Parathyroid adenoma (tissue), 2 donors: ENCODE measurements around the gene SDC4.

Experiments used
- H2AFZ ChIP-seq: fragments of 300-600 bp; sonication (generic); one replicate; pipeline ENCODE4 v1.7.0; 2017; ENCODE audit warnings: antibody characterized with exemption, mild to moderate bottlenecking
- H3K27ac ChIP-seq: fragments of 300-600 bp; sonication (generic); one replicate; pipeline ENCODE4 v1.7.0; 2017
- H3K27me3 ChIP-seq: fragments of 300-600 bp; sonication (generic); one replicate; pipeline ENCODE4 v1.7.0; 2017; ENCODE audit warnings: low read length; ENCODE audit not compliant: control insufficient read depth, insufficient read depth
- H3K36me3 ChIP-seq: fragments of 300-600 bp; sonication (generic); one replicate; pipeline ENCODE4 v1.7.0; 2017; ENCODE audit warnings: low read length; ENCODE audit not compliant: control insufficient read depth, insufficient read depth
- H3K4me1 ChIP-seq: fragments of 300-600 bp; sonication (generic); one replicate; pipeline ENCODE4 v1.7.0; 2017; ENCODE audit warnings: control low read depth
- H3K4me2 ChIP-seq: fragments of 300-600 bp; sonication (generic); one replicate; pipeline ENCODE4 v1.7.0; 2017; ENCODE audit warnings: low read length
- H3K4me3 ChIP-seq: fragments of 300-600 bp; sonication (generic); one replicate; pipeline ENCODE4 v1.7.0; 2017; ENCODE audit warnings: low read depth, low read length
- H3K79me2 ChIP-seq: fragments of 300-600 bp; sonication (generic); one replicate; pipeline ENCODE4 v1.7.0; 2017; ENCODE audit warnings: control low read depth
- H3K9ac ChIP-seq: fragments of 300-600 bp; sonication (generic); one replicate; pipeline ENCODE4 v1.7.0; 2017; ENCODE audit warnings: mild to moderate bottlenecking
- H3K9me3 ChIP-seq: fragments of 300-600 bp; sonication (generic); one replicate; pipeline ENCODE4 v1.7.0; 2017; ENCODE audit warnings: low read length; ENCODE audit not compliant: control insufficient read depth
- TF ChIP-seq, protein P1 (sequence below): fragments of 300-600 bp; sonication (generic); IDR thresholded peaks from one replicate; pipeline ENCODE4 v1.7.0; 2017; ENCODE audit warnings: antibody characterized with exemption, mild to moderate bottlenecking
- donor health status: primary hyperparathyroidism.

The SDC4 gene

DNA sequence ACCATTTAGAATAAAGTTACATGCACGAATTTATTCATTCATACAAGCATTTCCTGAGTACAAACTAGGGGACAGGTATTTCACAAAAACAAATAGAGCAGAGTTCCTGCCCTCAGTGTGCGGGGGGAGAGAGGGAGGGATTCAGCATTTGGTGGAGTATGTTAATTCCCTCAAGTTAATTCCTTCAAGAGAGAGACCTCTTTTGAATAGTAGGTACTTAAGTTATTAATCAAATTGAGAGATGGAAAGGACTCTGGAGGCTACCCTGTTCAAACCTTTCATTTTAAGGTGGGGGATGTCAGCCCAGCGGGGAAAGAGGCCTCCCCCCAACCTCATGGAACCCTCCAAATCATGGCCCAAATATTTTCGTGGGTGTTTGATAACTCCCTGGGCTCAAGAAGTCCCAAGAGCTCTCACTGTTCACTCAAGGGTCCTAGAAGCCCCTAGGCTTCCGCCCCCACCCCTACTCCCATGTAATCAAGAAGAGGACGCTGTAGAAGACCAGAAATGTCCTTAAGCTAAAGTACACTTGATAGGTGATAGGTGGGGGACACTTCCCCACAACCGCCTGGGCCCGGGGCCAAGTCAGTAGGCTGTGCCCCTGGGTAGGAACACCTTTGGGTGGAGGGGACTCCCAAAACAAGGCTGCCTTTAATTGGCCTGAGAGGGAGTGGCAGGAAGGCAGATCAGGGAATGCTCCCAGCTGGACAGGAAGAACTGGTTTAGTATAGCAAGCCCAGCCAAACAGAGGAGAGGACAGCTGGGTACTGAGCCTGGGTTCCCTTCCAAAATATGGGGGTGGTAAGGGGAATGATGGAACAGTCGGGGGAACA is 2.9 kb downstream of the SDC4 start:
- H3K79me2 ChIP-seq = no peaks in the 10 kb centered on the region
- TF ChIP-seq, protein P1, sequence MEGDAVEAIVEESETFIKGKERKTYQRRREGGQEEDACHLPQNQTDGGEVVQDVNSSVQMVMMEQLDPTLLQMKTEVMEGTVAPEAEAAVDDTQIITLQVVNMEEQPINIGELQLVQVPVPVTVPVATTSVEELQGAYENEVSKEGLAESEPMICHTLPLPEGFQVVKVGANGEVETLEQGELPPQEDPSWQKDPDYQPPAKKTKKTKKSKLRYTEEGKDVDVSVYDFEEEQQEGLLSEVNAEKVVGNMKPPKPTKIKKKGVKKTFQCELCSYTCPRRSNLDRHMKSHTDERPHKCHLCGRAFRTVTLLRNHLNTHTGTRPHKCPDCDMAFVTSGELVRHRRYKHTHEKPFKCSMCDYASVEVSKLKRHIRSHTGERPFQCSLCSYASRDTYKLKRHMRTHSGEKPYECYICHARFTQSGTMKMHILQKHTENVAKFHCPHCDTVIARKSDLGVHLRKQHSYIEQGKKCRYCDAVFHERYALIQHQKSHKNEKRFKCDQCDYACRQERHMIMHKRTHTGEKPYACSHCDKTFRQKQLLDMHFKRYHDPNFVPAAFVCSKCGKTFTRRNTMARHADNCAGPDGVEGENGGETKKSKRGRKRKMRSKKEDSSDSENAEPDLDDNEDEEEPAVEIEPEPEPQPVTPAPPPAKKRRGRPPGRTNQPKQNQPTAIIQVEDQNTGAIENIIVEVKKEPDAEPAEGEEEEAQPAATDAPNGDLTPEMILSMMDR = no peak
- no peak overlapping the region for H2AFZ ChIP-seq
- no peak overlapping the region for H3K9ac ChIP-seq
- no peaks in the 10 kb centered on the region for H3K27me3 ChIP-seq
- H3K4me1 ChIP-seq = peaks cover 50% of the 10 kb centered on the region
- H3K27ac ChIP-seq = no peak overlapping the region
- peak overlapping the region; percentile 28 for H3K4me2 ChIP-seq
- no peaks in the 10 kb centered on the region for H3K36me3 ChIP-seq
- peak overlapping the region; percentile 23 for H3K4me3 ChIP-seq
- H3K9me3 ChIP-seq = no peaks in the 10 kb centered on the region

DNA sequence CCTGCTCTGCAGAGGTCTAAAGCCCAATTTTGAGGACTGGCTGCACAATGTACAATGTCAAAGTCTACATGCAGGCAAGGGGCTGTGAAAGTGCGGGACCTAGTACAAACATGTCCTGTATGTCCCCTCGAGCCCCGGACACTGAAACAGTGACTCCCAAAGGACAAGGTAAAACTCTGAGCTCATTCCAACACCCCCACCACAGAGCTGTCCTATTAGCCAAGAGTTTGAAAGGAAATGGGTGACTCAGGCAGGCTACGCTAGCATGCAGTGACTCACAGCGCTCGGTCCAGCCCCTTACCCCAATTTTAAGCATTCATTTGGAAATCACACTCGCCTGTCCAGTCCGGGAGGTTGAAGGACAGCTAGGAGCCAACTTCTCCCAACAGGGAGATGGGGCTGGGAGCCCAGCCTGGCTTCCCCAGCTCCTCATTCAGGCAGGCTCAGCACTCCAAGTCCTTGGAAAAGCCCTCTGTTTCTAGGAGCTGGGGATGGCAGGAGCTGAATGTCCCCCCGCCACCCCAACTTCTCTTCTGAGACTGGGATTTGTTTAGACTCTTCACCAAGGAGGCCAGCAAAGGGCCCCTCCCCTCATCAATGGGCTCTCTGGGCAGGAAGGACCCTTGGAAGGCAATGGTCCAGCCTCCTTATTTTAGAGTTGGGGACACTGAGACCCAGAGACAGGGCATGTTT is 3.9 kb downstream of the SDC4 start:
- TF ChIP-seq, protein P1 = no peak
- no peaks in the 10 kb centered on the region for H3K36me3 ChIP-seq
- no peaks in the 10 kb centered on the region for H3K9me3 ChIP-seq
- no peak overlapping the region for H3K27ac ChIP-seq
- H3K79me2 ChIP-seq = no peaks in the 10 kb centered on the region
- no peak overlapping the region for H3K4me3 ChIP-seq
- H2AFZ ChIP-seq = no peak overlapping the region
- no peaks in the 10 kb centered on the region for H3K27me3 ChIP-seq
- H3K4me2 ChIP-seq = peak overlapping the region; percentile 10
- no peak overlapping the region for H3K9ac ChIP-seq
- H3K4me1 ChIP-seq = peaks cover 56% of the 10 kb centered on the region

DNA sequence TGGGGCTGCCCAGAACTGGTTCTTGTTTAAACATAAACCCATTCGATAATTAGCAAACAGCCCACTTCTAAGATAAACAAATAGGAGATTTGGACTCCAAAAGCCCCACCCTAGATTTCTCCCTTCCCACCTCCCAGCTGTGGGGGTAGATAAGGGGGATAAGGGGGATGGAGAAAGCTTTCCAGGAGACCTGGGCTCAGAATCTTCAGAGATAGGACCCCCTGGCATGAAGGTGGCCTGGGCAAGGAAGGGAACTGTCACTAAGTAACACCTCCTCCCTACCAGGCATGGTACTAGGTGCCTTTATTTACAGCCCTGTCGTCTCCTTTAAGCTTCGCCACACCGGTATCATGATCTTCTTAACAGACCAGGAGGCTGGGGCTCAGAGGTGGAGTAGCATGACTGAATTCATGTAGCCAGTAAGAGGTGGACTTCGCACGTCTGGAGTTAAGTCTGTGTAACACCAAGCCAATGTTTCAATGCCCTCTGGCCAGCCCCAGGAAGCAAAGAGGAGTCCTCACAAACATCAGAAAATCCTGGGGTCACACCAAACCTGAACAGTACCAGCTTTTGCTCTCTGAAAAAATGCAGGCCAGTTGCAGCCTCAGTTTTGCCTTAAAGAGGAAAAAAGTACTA is 4.6 kb downstream of the SDC4 start:
- Histone ChIP-seq H3K9me3 (no peaks in the 10 kb centered on the region), H2AFZ (no peak overlapping the region), H3K4me2 (peak overlapping the region; percentile 29), H3K9ac (no peak overlapping the region), H3K27ac (peak overlapping the region; percentile 95), H3K27me3 (no peaks in the 10 kb centered on the region), H3K4me1 (peaks cover 57% of the 10 kb centered on the region), H3K36me3 (no peaks in the 10 kb centered on the region), H3K4me3 (no peak overlapping the region), H3K79me2 (peaks cover 4% of the 10 kb centered on the region)
- TF ChIP-seq, protein P1 = no peak

DNA sequence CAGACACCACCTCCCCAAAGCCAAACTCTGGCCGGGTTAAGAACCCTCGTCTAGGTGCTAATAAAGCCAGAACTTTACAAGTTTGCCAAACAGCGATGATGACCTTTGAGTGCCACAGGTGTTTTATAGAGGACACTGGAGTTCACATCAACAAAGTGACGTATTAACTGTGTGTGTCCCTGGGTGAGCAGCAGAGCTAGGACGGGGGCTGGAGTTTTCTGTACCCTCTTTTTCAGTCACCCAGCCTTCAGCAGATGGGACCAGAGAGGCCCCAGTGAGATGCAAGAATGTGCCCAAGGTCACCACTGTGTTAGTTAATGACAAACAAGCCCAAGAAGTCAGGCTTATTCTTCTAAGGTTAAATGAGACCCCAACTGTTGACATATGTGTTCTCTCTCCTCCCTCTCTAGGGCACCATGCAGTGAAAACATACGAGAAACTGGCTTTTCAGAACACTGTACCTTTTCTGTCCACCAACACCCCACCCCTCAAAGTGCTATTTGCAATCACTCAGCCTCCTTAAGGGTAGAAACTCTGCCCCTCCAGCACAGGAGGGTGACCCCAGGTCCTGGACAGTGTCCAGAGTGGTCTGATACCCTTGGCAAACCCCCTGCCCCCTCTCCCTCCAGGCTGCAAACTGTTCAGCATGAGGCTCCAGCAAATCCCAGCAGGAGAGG is 5.2 kb downstream of the SDC4 start:
- H3K9ac ChIP-seq = no peak overlapping the region
- TF ChIP-seq, protein P1 = no peak
- H3K79me2 ChIP-seq = peaks cover 4% of the 10 kb centered on the region
- H3K36me3 ChIP-seq = no peaks in the 10 kb centered on the region
- peak overlapping the region; percentile 87 for H2AFZ ChIP-seq
- H3K4me1 ChIP-seq = peaks cover 61% of the 10 kb centered on the region
- H3K9me3 ChIP-seq = no peaks in the 10 kb centered on the region
- peak overlapping the region; percentile 95 for H3K27ac ChIP-seq
- peak overlapping the region; percentile 45 for H3K4me2 ChIP-seq
- peak overlapping the region; percentile 28 for H3K4me3 ChIP-seq
- no peaks in the 10 kb centered on the region for H3K27me3 ChIP-seq
